GM12891 (cell line): ENCODE measurements around the gene CDC7.

Experiments
- PAX5 ChIP-seq: IDR thresholded peaks from 2 replicates; pipeline ENCODE4 v1.6.1; 2011; ENCODE audit warnings: low read length, moderate library complexity, mild to moderate bottlenecking; ENCODE audit not compliant: insufficient read depth, severe bottlenecking
- POLR2A ChIP-seq: IDR thresholded peaks from 2 replicates; pipeline ENCODE4 v1.6.1; 2011; ENCODE audit warnings: low read depth, low read length, control low read depth
- POLR2AphosphoS5 ChIP-seq: IDR thresholded peaks from 2 replicates; pipeline ENCODE4 v1.6.1; 2011; ENCODE audit warnings: low read depth, low read length, control low read depth
- TAF1 ChIP-seq: IDR thresholded peaks from 2 replicates; pipeline ENCODE4 v1.6.1; 2011; ENCODE audit warnings: low read depth, low read length, control low read depth

DNA sequence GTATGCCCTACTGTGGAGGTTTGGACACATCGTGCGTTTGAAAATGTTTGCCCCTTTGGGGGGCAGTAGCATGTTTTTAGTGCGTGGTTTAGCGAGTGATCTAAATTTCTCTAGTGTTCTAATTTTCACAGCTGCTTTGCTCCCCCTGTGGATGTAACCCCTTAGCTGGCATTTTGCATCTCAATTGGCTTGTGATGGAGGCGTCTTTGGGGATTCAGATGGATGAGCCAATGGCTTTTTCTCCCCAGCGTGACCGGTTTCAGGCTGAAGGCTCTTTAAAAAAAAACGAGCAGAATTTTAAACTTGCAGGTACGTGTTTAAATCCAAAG, 836 bp downstream of the CDC7 start:
- TF ChIP-seq TAF1 (no peak), POLR2A (no peak), POLR2AphosphoS5 (no peak), PAX5 (no peak)
